ENCODE measurements around the gene PANK1.
"Not testable (repeated sequence)": the region's sequence is repeated elsewhere in the genome, so short reads cannot be mapped to it uniquely, and the experiment has no call there.

The PANK1 gene

DNA sequence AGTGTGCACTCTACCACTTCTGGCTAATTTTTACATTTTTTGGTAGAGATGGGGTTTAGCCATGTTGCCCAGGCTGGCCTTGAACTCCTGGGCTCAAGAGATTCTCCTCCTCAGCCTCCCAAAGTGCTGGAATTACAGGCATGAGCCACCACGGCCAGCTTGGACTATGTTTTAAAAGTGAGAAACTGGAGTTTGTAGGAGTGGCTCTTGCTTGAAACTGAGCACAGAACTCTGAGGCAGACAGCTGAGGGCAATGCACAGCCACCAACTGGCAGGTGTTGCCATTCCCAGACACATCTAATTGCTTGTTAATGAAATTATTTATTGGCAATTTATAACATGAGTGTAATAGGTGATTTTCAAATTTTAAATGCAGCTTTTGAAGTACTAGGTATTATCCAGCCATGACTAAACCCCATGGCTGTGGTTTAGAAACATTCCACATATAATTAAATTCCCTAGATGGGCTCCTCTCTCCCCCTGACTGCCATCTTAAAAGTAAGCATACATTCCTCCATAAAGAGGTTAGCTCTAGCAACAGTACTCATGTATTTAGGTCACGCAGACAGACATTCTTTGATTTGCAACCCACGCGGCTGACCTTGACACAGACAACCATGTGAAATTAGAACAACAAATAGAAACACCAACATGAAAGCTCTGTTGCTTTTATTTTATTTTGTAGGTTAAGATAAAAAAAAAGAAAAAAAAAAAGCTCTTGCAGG is 19.8 kb downstream of the PANK1 start:
- intact Hi-C loops (cut with DNase I) = no loop called here
- no peak for DNase-seq

DNA sequence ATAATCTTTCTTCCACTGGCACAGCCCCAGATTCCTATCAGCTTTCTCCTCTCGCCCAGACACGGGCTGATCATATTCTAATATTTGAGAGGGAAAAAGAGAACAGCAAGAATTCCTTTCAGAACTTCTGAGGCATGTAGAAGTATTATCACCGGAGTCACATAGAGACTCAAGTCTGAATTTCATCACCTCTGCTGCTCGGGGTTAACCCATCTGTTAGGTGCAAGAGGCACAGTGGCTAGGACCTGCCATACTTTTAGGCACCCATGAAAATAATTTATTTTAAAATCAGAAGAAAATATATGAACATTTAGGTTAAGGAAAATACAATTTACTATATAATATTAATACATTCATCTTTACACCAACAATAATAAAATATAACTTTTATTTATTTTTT is 21.0 kb downstream of the PANK1 start:
- intact Hi-C loops (cut with DNase I) = no loop called here
- no peak for DNase-seq

DNA sequence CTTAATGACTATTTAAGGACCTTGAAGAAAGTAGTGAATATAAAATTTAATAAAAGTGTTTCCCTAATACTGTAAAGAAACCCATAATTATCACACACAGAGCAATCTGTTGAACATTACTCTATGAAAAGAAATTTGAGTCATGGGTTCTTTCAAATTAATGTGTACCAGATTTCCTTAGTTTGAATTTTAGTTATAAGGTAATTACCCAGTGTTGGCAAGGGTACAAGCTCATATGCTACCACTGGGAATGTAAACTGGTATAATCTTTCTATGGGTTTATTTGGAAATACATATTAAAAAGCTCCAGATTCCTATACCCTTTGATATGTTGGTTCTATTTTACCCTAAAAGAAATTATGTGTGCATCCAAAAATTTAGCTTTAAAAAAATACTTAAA is 22.9 kb downstream of the PANK1 start:
- intact Hi-C loops (cut with DNase I) = no loop called here

DNA sequence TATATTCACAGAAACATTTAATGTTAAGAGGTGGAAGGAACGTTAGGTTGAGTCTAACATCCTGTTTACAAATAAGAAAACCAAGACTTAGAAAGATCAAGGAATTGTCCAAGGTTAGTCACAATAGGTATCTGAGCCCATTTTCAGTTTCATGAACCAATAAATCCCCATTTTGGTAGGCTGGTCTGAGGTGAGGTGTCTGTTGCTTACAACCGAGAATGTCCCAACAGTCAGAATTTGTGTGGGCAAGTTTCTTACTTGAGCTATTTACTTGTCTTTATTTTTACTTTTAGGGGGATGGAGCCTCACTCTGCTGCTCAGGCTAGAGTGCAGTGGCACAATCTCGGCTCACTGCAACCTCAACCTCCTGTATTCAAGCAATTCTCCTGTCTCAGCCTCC is 23.6 kb downstream of the PANK1 start:
- DNase-seq = no peak
- intact Hi-C loops (cut with DNase I) = no loop called here

More for the DNA sequence above, 22.9 kb downstream of the PANK1 start:
- no peak for DNase-seq

DNA sequence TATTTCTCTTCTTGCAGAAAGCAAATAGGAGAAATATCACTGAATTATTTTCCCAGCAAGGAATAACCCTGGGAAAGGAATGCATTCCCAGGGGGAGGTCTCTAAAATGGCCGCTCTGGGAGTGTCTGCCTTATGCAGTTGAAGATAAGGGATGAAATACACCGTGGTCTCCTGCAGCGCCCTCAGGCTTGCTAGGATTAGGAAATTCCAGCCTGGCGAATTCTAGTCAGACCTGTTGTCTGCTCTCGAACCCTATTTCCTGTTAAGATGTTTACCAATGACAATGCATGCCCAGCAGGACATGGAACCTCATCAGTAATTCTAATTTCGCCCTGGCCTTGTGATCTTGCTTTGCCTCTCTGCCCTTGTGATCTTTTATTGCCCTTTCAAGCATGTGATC is 24.7 kb downstream of the PANK1 start:
- intact Hi-C loops (cut with DNase I); DNase-seq: not testable (repeated sequence)

DNA sequence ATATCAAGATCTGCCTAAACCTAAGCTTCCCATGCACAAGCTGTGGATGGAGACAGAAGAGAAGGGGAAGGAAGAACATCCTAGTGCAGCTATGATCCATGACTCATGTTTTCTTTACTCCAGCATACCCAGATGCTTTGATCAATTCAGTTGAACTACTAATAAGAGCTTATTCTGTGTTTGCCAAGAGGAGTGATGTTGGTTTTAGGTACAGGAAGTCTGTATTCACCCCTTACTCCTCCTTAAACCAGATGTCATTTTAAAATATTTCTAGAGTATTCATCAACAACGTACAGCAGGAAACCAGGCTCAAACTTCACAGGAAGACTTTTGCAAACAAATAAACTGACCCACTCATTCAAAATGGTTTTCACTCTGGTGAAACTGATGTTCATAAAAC is 29.2 kb downstream of the PANK1 start:
- DNase-seq = no peak
- intact Hi-C loops (cut with DNase I) = no loop called here

DNA sequence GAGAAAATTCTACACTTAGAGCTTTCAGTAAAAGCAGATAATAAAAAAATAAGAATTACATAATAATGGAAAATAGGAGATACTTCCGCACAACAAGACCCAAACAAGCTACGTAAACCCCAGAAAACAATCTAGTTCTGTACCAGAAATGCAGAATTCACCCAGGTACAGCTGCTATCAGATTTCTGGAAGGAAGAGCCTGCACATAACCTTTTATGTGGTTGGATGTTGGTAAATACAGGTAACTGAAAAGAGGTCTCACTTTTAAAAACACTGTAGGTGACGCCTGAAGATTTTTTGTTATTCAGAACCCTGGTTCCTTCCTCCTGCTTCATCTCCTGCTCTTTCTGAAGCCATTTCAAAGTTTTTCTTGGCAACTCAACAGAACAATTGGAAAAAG is 29.9 kb downstream of the PANK1 start:
- DNase-seq = no peak
- intact Hi-C loops (cut with DNase I) = no loop called here

DNA sequence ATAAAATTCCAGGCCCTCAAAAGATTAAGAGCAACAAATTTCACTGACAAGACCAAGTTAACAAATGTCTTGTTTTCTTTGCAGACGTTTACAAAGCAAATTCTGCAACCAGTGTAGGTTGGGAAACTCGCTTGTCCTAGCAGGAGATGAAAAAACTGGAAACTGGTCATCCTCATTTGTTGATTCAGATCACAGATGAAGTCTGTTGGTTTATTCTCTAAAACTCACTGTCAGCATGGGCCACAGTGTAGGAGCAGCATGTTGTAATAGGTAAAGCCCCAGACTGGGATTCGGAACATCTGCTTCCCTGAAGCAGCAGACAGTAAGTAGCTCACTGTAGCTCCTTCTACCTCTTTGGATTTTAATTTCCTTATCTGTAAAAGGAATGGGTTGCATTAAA is 31.5 kb downstream of the PANK1 start:
- DNase-seq = no peak
- intact Hi-C loops (cut with DNase I) = no loop called here

DNA sequence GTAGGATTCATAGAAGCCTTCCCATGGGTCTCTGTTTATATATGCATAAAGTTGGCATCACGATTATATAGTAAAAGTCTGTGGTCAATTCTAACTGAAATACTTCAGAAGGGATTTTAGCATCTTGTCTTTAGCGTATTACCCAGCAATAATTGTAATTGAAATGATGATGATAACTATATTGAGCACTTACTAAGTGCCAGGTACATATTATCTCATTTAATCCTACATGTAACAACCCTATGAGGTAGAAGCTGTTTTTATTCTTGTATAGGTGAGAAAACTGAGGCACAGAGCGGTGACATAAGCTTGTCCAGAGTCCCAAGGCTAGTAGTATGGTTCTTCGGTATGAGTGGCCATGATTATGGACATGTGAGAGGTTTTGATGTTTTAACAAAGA is 33.8 kb downstream of the PANK1 start:
- intact Hi-C loops (cut with DNase I) = no loop called here
- DNase-seq = no peak

DNA sequence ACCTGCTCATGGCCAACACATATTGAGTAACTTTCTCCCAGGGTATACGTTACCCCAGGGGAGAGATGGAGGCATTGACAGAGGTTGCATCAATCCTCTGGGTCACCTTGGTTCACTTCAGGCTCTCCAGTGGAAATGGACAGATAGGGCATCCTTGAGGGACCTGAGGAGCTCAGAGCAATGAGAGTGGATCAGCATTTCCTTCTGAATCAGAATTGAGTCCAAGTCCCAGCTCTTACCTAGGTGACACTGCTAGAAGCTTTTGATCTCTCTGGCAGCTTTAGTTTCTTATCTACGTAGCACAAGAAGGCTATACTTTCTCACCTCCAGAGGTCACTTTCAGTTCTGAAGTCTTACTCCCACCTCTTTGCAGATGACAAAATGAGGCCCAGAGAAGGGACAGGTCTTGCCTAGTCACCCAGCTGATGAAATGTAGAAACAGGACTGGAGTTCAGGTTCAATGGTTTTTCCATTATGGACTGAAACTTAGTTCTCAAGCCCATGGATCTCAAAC is 35.2 kb downstream of the PANK1 start:
- DNase-seq = no peak
- intact Hi-C loops (cut with DNase I) = no loop called here

DNA sequence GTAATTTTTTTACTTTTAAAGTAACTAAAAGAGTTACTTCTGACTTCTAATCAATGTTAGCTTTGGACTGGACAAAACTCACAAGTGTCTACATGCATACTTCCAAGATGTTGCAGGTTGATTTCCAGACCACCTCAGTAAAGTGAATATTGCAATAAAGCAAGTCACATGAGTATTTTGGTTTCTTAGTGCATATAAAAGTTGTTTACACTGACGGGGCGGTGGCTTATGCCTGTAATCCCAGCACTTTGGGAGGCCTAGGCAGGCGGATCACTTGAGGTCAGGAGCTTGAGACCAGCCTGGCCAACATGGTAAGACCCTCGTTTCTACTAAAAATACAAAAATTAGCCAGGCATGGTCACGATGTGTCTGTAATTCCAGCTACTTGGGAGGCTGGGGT is 40.8 kb downstream of the PANK1 start:
- no peak for DNase-seq
- intact Hi-C loops (cut with DNase I) = no loop called here

DNA sequence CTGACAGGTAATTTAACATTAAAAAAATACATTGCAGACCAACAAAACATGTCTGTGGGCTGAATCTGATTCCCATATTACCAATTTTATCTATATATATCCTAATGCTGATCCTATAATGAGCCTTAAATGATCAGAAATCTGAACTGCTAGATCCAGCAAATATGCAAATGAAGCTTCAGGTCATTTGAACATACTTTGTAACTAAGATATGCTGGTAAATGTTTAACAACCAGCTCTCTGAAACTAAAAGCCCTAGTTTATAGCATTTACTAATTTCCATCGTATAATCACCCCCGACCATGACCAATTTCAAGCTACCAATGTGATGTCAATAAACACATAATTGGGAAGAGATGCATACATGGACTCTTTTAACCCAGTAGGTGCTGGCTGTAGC is 42.1 kb downstream of the PANK1 start:
- no peak for DNase-seq
- intact Hi-C loops (cut with DNase I) = no loop called here

DNA sequence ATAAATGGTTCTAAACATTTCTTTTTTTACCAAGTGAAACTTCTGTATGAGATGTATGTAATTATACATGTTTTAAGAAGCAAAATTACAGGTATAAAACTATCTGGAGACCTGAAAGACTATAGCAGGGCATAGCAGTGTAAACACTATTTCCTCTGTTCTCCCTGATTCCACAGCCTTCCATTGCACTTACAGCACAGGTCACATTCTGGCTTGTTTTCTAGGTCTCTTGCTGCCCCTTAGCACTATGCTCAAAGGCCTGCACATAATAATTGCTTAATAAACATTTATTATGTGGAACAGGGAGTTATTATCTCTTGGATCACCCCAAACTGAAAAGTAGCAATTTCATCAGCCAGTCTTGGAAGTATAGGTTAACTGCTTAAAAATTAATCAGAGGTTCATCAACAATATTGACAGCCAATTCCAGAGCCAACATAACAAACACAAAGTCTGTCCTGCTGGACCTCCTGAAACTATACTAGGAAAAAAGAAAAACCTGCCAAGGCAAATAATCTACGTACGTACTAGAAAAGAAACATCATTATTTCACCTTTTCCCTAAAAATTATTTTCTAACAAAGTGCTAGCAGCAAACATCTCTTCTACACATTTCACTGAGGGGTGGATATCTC is 43.2 kb downstream of the PANK1 start:
- DNase-seq = no peak
- intact Hi-C loops (cut with DNase I) = no loop called here

DNA sequence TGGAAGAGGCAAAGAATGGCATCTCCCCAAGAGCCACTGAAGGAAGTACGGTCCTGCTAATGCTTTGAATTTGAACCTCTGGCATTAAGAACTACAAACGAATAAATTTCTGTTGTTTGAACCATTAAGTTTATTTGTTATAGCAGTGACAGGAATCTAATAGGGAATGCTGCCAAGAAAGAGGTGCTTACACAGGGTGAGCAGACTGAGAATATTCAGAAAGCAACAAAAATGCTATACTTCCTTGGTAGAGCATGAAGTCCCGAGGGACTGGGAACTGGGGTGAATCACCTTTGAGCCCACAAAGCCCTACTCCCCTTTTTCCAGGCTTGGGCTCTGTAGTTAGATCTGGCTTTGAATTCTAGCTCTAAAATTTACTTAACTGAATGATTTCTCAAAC is 45.0 kb downstream of the PANK1 start:
- intact Hi-C loops (cut with DNase I) = no loop called here
- DNase-seq = no peak

DNA sequence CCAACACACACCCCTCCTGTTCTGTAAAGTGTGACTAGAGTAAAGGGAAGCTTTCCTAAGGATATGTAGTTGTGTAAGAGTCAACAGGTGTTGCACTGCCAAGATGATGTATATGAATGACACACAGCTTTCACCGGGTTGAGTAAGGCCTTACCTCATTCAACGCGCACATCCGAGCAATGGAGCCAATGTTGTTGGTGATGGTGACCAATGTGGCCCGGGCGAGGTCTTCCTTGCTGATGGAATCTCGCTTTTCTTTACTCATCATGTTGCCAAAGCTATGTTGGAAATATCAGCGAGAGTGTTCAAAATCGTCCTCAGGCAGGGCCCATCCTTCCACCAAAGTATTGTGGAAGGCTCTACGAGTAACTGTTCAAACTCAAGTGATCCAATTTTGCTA is 52.0 kb downstream of the PANK1 start:
- DNase-seq = no peak
- intact Hi-C loops (cut with DNase I) = no loop called here

DNA sequence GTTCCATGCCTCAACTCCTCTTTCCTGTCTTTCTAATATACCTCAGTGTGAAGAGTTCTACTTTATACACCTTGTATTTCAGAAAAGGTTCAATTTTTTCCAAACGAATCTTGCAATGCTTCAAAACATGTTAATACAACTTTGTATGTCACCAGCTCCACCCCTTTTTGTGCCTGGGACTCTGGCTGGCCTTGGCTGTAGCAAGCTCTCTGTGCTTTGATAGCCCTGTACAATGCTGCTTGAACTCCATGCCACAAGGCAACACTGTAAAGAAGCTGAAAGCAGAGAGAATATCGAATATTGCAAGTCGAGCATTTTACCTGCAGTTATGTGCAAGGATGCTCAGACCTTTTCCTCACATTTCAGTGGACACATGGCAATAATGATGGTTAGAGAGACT is 52.5 kb downstream of the PANK1 start:
- DNase-seq = no peak
- intact Hi-C loops (cut with DNase I) = no loop called here

DNA sequence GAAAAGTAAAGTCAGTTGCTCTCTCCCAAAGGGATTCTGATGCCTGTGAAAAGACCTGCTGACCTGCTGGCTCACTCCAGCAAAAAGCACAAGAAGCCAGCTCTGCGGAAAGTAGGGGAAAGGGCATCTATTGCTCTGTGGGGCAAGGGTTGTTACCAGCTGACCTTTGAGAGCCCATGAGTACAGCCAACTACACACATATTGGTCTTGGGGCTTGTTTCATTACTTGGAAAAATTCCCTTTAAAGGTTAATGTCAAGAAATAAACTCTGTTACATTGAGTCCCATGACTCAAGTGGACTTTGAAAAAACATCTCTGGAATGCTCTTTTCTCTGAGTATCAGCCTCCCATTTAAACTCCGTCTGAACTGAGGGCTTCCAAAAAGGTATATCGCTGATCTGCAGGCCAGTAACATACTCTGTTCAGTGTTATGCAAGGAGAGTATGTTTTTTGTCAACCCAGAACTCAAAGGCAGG is 53.2 kb downstream of the PANK1 start:
- intact Hi-C loops (cut with DNase I) = no loop called here
- no peak for DNase-seq

DNA sequence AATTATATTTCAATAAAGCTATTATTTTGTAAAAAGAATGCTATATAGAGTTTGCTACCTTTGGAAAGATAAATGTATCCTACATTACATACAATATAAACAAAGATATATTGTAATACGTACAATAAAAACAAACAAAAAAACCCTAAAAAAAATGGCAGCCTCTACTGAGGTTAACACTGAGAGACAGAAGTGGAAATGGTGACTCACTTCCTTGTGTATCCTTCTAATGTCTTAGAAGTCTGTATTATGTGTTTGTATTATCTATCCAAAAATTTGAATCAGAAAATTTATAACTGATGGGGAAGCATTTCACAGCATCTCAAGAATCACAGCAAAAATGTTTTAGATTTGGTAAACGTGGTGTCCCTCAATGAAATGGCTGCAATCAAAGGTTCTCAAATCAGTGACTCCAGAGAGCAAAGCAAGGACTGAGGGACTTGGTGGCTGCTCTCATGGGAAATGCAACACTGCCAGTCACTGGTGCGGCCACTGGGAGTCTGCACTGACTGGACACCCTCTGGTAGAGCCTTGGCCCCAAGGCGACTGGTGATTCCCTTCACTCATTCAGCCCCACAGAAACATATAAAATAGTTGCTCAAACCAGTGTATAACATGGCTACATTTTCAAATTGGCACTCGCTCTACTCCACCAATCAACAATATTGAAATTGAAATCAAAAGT is 53.8 kb downstream of the PANK1 start:
- intact Hi-C loops (cut with DNase I) = no loop called here
- DNase-seq = no peak

DNA sequence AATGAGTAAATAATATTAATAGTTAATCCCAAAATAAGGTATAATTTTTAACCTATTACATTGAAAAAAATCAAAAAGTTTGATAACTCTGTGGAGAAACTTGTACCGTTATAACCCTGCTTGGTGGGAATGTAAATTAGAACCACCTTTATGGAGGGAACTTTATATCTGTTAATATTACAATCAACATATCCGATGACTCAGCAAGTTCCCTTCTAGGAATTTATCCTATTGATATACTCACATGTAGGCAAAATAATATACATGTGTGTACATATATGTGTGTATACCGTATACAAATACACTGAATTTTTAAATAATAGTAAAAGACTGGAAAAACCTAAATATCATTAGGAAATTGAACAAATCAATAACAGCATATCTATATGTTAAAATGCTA is 54.7 kb downstream of the PANK1 start:
- intact Hi-C loops (cut with DNase I) = no loop called here
- DNase-seq = no peak

DNA sequence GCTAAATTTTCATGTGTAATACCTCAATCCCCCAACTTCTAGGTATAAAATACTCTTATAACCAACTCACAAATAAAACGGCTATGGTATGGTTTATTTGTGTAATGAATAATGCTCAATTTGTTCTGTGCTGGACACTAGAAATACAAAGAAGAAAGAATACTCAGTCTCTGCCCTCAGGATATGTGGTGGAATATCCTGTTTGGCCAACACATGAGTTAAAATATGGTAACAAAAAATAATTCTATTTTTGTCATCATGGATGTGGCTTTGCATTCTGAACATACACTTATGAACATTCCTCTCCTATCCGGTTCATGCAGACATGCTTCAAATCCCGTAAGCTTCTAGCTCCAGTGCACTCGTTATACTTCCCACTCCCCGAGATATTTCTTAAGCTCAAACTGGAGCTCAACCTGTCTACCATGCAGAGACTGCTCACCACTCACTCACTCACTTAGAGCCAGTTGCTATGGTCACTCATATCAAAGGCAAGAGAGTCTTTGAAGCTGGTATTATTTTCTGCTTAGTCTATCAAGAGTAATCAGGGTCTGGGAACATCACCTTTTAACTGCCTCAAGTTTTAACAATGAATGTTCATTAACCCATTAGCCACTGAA is 55.8 kb downstream of the PANK1 start:
- intact Hi-C loops (cut with DNase I) = no loop called here
- DNase-seq = no peak

DNA sequence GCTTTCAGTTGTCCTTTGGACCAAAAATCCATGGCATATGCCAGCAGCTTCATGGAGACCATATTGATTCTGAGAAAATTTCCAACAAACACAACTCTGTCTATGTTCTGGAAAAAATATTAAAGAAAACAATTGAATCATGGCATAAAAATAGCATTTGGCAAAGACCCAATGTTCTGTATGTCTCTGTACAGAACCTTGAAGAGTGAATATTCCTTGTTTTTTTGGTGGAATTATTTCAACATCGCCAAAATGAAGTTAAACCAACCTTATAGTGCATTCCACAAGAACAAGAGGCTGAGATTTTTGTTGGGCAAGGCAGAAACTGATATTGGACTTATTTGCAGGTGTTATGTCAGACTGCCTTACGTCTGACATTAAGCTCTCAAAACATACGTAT is 56.4 kb downstream of the PANK1 start:
- no peak for DNase-seq

More for the DNA sequence above, 56.4 kb downstream of the PANK1 start:
- intact Hi-C loops (cut with DNase I) = no loop called here

All from posterior cingulate gyrus (tissue), 11 donors.